Spleen (tissue), 11 donors: ENCODE results near the gene ZSCAN5C. TPM values are rescaled to one million over a fixed set of nuclear protein-coding genes. Genes with fewer than 3 reads are reported as not detected.
"Not testable (repeated sequence)": the region's sequence is repeated elsewhere in the genome, so short reads cannot be mapped to it uniquely, and the experiment has no call there.

ENCODE experiments used
- DNase-seq: peaks from one replicate; pipeline ENCODE4 v3.0.0-alpha.2; 2020
- H3K27ac ChIP-seq, 8 donors: fragments of 200-600 bp; sonication (generic) in 7 of 8; 1 replicate in 4 of 8; 2 replicates in 4 of 8; pipeline versions ENCODE4 v1.5.0 to v1.8.0; 2016 to 2021; ENCODE audit warnings: inconsistent platforms in 4 of 8, mild to moderate bottlenecking in 4 of 8, moderate library complexity in 1 of 8
- H3K27me3 ChIP-seq, 7 donors: fragments of 200-600 bp; sonication (generic) in 6 of 7; replicated peaks in 1 of 7; 1 replicate in 4 of 7; 2 replicates in 3 of 7; pipeline versions ENCODE4 v1.5.0 to v1.8.0; 2016 to 2021; ENCODE audit warnings: inconsistent platforms in 3 of 7, mild to moderate bottlenecking in 1 of 7
- H3K36me3 ChIP-seq, 6 donors: fragments of 200-600 bp; sonication (generic) in 5 of 6; 1 replicate in 4 of 6; 2 replicates in 2 of 6; pipeline versions ENCODE4 v1.5.0 to v1.8.0; 2016 to 2021; ENCODE audit warnings: inconsistent platforms in 2 of 6
- H3K4me1 ChIP-seq, 6 donors: fragments of 200-600 bp; sonication (generic) in 5 of 6; 1 replicate in 3 of 6; 2 replicates in 3 of 6; pipeline versions ENCODE4 v1.5.0 to v1.8.0; 2016 to 2021; ENCODE audit warnings: inconsistent platforms in 3 of 6
- H3K4me3 ChIP-seq, 8 donors: fragments of 200-600 bp; sonication (generic) in 7 of 8; 1 replicate in 4 of 8; 2 replicates in 4 of 8; pipeline versions ENCODE4 v1.5.0 to v1.8.0; 2016 to 2021; ENCODE audit warnings: inconsistent platforms in 4 of 8, mild to moderate bottlenecking in 4 of 8, moderate library complexity in 2 of 8
- H3K9me3 ChIP-seq, 8 donors: fragments of 200-600 bp; sonication (generic) in 7 of 8; 1 replicate in 4 of 8; 2 replicates in 4 of 8; pipeline versions ENCODE4 v1.5.0 to v1.8.0; 2016 to 2021; ENCODE audit warnings: inconsistent platforms in 4 of 8
- POLR2A ChIP-seq, 3 donors: fragments of 450-650 bp; IDR thresholded peaks; one replicate each; pipeline ENCODE4 v1.5.1; 2017; ENCODE audit warnings: antibody characterized with exemption in 3 of 3, mild to moderate bottlenecking in 1 of 3
- POLR2AphosphoS5 ChIP-seq, 3 donors: sonication (generic); formaldehyde crosslinking; IDR thresholded peaks; one replicate each; pipeline ENCODE4 v1.5.1; 2017; ENCODE audit warnings: antibody characterized with exemption in 3 of 3
- WGBS, 5 donors: extraction: QIAGEN DNeasy Blood & Tissue Kit in 3 of 5; methylation state at CpG; one replicate each; pipeline versions ENCODE4 v1.1.5 to v1.1.7; 2013 to 2018; 5-methylcytosine and 5-hydroxymethylcytosine counted together
- intact Hi-C: fragments of 100-400 bp; cut with DNase I; formaldehyde crosslinking; loops from one replicate; pipeline ENCODE4 v1.15.0; 2023; ENCODE audit warnings: low total_unique reads
- polyA plus RNA-seq, 3 donors: library from polyadenylated mRNA; stranded (reverse); fragments of 200-250 nt; gene quantifications; one replicate each; pipeline ENCODE4 v1.2.1, GENCODE V29; 2013
- total RNA-seq, 7 donors: library from RNA; depleted of rRNA in 3 of 7; stranded (reverse); fragments of >200 nt in 3 of 7; fragmentation: NEBNext Ultra II Directional in 4 of 7; extraction: Animal tissue kit (Norgen Biotek cat#: 25700) in 4 of 7; gene quantifications; one replicate each; pipeline versions ENCODE4 v1.1.0 to v1.2.1, GENCODE V29; 2016 to 2021
- TF ChIP-seq, protein P1 (sequence below), 11 experiments: fragments of 200-600 bp in 7 of 11; fragments of 450-650 bp in 4 of 11; sonication (generic) in 4 of 11; IDR thresholded peaks in 8 of 11; conservative IDR thresholded peaks in 3 of 11; 1 replicate in 7 of 11; 2 replicates in 4 of 11; pipeline versions ENCODE4 v1.4.0 to v1.8.0; 2016 to 2021; ENCODE audit warnings: antibody characterized with exemption in 11 of 11, inconsistent platforms in 4 of 11, mild to moderate bottlenecking in 1 of 11
- donor health status: healthy with polysubstance abuse.
- donor health status: DM: no; HTN: no; CAD: no; lungs with moderate emphysema.
- donor health status: DM: no; HTN: no; CAD: no.
- donor health status: Bipolar disorder and iron deficiency.
- donor health status: healthy.
- donor health status: DM: no; HTN: no; CAD: no.
- donor health status: DM: yes; HTN: yes; CAD: no.

Gene ZSCAN5C
- total and polyA plus RNA-seq, 10 donors, result not detected

DNA sequence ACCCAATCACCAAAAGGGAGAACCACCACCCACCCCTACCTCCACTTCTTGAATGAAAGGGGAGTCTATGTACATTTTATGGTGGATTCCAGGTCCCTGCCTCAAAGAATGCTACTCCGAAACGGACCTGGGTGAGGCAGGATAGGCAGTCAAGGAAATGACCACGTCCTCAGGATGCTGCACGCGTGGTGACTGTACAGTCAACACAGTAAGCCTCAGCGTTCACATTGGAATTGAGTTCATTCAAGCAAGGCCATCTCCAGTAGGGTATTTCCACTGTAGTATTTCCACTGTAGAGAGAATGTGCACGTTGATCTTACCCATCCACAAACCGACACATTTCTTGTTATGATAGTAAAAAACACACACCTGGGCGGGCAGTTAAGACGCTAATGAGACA is 16.9 kb downstream of the ZSCAN5C start:
- TF ChIP-seq POLR2AphosphoS5 (IDR thresholded peaks at IDR 0.05) (no peak), POLR2A (IDR thresholded peaks at IDR 0.05) (no peak)
- TF ChIP-seq, protein P1, sequence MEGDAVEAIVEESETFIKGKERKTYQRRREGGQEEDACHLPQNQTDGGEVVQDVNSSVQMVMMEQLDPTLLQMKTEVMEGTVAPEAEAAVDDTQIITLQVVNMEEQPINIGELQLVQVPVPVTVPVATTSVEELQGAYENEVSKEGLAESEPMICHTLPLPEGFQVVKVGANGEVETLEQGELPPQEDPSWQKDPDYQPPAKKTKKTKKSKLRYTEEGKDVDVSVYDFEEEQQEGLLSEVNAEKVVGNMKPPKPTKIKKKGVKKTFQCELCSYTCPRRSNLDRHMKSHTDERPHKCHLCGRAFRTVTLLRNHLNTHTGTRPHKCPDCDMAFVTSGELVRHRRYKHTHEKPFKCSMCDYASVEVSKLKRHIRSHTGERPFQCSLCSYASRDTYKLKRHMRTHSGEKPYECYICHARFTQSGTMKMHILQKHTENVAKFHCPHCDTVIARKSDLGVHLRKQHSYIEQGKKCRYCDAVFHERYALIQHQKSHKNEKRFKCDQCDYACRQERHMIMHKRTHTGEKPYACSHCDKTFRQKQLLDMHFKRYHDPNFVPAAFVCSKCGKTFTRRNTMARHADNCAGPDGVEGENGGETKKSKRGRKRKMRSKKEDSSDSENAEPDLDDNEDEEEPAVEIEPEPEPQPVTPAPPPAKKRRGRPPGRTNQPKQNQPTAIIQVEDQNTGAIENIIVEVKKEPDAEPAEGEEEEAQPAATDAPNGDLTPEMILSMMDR (IDR thresholded peaks at IDR 0.05 in 8 of 11, conservative IDR thresholded peaks at IDR 0.05 in 3 of 11), result no peak
- Histone ChIP-seq H3K27me3 (peaks cover 4 to 41% (median 8%) of the 10 kb centered on the region in 7 donors), H3K36me3 (peaks cover 0 to 34% (median 0%) of the 10 kb centered on the region in 6 donors), H3K9me3 (no peaks in the 10 kb centered on the region), H3K4me3 (no peak overlapping the region), H3K27ac (no peak overlapping the region), H3K4me1 (peaks cover 0 to 13% (median 9%) of the 10 kb centered on the region in 6 donors)
- DNase-seq, result no peak
- 68 to 88% (median 82%) methylated on average over 10 of the region's 10 CpGs for WGBS, 5 donors
- intact Hi-C loops, result no loop called here

DNA sequence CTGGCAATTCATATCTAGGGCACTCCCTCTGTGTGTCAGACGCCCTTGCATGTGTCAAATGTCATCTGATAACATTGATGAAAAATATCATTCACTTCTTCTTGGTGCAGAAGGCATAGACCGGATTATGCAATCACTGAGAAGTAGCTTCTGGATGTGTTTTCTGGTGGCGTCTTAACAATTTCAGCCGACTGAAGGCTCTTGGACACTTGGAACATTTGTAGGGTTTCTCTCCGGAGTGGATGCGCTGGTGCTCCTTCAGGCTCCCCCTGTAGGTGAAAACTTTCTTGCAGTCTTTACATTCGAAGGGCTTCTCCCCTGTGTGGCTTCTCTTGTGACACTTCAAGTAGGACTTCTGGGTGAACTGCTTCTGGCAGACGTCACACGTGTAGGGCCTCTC is 19.4 kb downstream of the ZSCAN5C start:
- H3K4me3 ChIP-seq, H3K9me3 ChIP-seq, DNase-seq, intact Hi-C loops, H3K27ac ChIP-seq: not testable (repeated sequence)
- H3K4me1 ChIP-seq, result peaks cover 0 to 13% (median 9%) of the 10 kb centered on the region in 6 donors
- TF ChIP-seq, protein P1 (IDR thresholded peaks at IDR 0.05 in 8 of 11, conservative IDR thresholded peaks at IDR 0.05 in 3 of 11), result peak in 2 of 11 experiments; percentile 15 to 25
- WGBS, 5 donors, result 52 to 71% (median 69%) methylated on average over 9 of the region's 9 CpGs
- H3K36me3 ChIP-seq, result peaks cover 0 to 34% (median 0%) of the 10 kb centered on the region in 6 donors
- H3K27me3 ChIP-seq, result peaks cover 4 to 22% (median 8%) of the 10 kb centered on the region in 7 donors

DNA sequence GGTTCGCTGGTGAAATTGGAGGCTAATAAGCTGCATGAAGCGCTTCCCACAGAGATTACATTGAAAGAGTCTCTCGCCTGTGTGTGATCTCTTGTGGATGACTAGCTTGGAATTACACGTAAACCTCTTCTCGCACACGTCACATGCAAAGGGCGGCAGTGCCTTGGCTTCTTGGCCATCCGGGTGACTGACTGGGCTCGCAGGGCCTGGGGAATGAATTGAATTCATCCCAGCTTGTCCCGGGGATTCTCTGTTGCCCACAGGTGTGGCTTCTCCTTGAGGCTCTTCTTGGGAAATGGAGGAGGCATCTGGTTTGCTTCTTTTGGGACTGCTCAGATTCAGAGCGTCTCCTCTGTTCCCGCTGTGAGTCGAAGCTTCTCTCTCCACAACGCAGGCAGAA is 19.8 kb downstream of the ZSCAN5C start:
- Histone ChIP-seq H3K36me3 (peaks cover 0 to 34% (median 0%) of the 10 kb centered on the region in 6 donors), H3K4me3 (no peak overlapping the region), H3K9me3 (no peaks in the 10 kb centered on the region), H3K27ac (no peak overlapping the region), H3K4me1 (peaks cover 0 to 12% (median 9%) of the 10 kb centered on the region in 6 donors), H3K27me3 (peaks cover 4 to 18% (median 8%) of the 10 kb centered on the region in 7 donors)
- TF ChIP-seq POLR2A (IDR thresholded peaks at IDR 0.05) (no peak), POLR2AphosphoS5 (IDR thresholded peaks at IDR 0.05) (no peak)
- TF ChIP-seq, protein P1 (IDR thresholded peaks at IDR 0.05 in 8 of 11, conservative IDR thresholded peaks at IDR 0.05 in 3 of 11), result no peak
- no peak for DNase-seq
- intact Hi-C loops, result no loop called here
- 94 to 96% (median 96%) methylated on average over 14 of the region's 14 CpGs for WGBS, 5 donors

DNA sequence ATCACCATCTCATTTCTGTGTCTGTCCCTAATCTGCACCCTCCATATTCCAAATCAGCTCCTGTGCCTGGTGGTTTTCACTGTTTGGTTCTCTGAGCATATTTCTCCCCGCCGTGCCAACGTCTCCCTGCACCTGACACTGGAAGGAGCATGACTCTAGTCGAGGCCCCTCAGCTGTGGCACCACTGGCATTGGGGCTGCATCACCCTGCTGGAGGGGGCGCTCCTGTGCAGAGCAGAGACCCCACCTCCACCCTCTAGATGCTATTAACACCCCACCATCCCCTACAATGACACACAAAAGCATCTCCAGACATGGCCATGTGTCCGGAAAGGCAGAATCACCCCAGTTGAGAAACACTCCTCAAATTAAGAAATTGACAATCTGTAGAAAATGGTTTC is 20.8 kb downstream of the ZSCAN5C start:
- TF ChIP-seq, protein P1 (IDR thresholded peaks at IDR 0.05 in 8 of 11, conservative IDR thresholded peaks at IDR 0.05 in 3 of 11), result no peak
- TF ChIP-seq POLR2A (IDR thresholded peaks at IDR 0.05) (no peak), POLR2AphosphoS5 (IDR thresholded peaks at IDR 0.05) (no peak)
- Histone ChIP-seq H3K27me3 (peaks cover 0 to 7% (median 0%) of the 10 kb centered on the region in 7 donors), H3K4me1 (peaks cover 0 to 1% (median under 1%) of the 10 kb centered on the region in 6 donors), H3K4me3 (no peak overlapping the region), H3K9me3 (no peaks in the 10 kb centered on the region), H3K36me3 (peaks cover 0 to 34% (median 0%) of the 10 kb centered on the region in 6 donors), H3K27ac (no peak overlapping the region)
- intact Hi-C loops, result no loop called here
- WGBS, 5 donors, result 80 to 87% (median 84%) methylated on average over 6 of the region's 6 CpGs
- no peak for DNase-seq
